HG03439 (cell line): ENCODE data around the gene RPS26.
"Not testable (repeated sequence)": the region's sequence is repeated elsewhere in the genome, so short reads cannot be mapped to it uniquely, and the experiment has no call there.

Experiments
- ATAC-seq: cut with Tn5 transposase; IDR thresholded peaks from one replicate; pipeline ENCODE4 v1.9.1; 2021; ENCODE audit warnings: mild to moderate bottlenecking, moderate library complexity; ENCODE audit not compliant: unreplicated experiment

RPS26 gene

DNA sequence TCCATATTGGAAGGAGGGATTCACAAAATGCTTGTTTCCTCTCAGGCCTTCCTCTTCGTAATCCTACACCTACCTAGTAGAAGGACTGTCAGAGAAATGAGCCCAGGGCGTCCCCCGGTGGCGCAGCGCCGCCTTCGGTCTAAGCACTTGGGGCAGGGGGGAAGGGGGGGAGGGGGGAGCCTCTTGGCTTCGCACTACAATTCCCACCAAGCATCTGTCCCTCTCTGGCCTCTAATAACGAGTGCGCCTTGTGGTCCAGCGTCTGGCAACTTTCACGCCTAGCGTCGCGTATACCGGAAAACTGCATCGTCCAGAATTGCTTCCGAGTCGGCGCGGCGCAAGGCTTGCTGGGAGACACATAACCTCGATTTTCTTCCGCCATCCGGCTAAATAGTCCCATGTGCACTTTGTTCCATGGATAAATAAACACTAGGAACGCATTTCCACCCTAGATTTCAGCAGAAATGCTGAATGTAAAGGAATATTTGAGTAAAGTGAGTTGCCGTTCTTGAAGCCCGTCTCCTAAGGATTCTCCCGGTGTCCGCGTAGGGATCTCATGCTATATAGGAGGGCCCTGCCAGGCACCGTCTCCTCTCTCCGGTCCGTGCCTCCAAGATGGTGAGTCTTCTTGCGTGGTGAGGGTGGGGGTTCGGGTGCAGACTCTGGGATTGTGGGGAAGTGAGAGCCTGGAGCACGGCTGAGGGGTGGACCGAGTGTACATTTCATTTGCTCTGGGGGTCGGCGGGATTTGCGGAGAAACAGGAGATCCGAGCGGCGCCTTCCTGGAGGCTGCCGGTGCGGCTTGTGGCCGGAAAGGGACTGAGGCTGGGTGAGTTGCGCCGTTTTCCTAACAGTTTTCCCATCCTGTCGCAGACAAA is at the start of gene RPS26:
RPS26 (plus strand) TSS at position 367 of the 878 bp plus-strand sequence; CDS start at position 616, 249 bp downstream.
- ATAC-seq = peak; percentile 93

DNA sequence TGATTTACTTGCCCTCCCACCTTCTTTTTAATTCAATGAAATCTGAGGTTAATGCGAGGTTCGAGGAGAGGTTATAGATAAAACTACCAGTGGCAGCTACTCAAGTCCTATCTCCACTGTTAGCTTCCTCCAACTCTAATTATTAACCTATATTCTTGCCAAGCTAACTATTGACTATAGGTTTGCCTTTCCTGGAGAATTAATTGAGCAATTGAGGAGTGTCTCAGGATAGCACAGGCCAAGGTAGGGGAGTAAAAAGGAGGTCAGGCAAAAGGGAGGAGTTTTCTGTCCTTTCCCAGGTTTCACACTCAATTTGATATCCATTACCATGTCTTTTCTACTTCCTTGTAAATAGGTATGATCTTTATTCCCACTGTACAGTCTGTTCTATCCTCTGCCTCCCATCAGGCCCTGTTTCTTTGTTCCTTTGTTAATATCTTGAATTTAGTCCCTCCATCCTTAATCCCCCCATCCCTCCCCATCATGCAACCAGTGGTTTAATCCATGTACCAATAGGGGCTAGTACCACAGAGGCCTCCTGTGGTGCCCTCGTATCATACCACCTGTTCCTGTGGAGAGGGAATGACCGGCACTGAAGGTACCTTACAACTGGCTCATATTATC is 48.4 kb upstream of the RPS26 start:
- ATAC-seq = no peak

- ATAC-seq = no peak
These were observed 46.4 kb upstream of the RPS26 start for GRCh38 chr12:55995366-55995765.

GRCh38 chr12:55996201-55996714 is 45.5 kb upstream of the RPS26 start:
- ATAC-seq = no peak

DNA sequence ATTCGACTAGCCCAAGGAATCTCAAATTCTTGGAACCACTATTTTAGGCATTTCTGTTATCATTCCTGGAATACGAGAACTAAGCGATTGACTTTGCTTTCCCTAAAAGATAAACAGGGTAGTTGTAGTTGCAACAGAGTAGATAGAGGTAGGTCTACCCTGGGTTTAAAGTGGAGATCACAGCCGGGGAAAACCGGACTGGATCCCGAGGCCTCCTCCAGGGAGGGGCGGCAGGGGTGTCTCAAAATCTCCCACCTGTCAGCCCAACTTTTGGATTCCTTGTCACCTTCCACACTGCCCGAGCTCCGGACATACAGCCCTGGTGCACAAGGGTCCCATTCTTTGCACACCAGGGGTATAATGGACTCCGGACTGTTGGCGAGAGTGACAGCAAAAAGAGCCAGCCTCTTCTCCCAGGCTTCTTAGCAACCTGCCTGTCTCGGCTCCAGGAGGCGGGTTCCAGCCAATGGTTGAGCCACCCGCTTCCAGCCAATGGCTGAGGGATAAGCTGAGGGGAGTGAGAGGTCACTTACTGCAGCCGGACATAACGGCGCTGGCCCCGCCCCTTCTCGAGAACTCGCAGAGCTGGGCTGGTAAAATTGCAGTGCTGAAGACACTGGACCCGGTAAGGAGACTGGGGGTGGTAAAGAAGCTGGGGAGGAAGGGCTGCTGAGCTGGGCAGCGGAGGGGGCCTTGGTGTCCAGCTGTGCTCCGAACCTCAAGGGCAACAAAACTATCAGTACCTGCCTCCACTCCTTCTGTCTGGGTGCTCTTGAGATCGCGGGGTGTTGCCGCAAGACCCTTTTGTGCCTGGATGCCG is 44.8 kb upstream of the RPS26 start, which contains the start of gene SUOX:
SUOX (plus strand) TSS at position 562 of the 820 bp plus-strand sequence. CDS start 4,946 bp downstream, outside the sequence.
- ATAC-seq = peak; percentile 97

GRCh38 chr12:55997535-55997859 is 44.2 kb upstream of the RPS26 start:
- ATAC-seq = no peak

DNA sequence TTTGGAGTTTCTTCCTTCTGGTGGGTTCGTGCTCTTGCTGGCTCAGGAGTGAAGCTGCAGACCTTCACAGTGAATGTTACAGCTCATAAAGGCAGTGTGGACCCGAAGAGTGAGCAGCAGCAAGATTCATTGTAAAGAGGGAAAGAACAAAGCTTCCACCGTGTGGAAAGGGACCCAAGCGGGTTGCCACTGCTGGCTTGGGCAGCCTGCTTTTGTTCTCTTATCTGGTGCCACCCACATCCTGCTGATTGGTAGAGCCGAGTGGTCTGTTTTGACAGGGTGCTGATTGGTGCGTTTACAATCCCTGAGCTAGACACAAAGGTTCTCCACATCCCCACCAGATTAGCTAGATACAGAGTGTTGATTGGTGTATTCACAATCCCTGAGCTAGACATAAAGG is 42.2 kb upstream of the RPS26 start:
- ATAC-seq = not testable (repeated sequence)

GRCh38 chr12:55999999-56000540 is 41.6 kb upstream of the RPS26 start:
- ATAC-seq = not testable (repeated sequence)

DNA sequence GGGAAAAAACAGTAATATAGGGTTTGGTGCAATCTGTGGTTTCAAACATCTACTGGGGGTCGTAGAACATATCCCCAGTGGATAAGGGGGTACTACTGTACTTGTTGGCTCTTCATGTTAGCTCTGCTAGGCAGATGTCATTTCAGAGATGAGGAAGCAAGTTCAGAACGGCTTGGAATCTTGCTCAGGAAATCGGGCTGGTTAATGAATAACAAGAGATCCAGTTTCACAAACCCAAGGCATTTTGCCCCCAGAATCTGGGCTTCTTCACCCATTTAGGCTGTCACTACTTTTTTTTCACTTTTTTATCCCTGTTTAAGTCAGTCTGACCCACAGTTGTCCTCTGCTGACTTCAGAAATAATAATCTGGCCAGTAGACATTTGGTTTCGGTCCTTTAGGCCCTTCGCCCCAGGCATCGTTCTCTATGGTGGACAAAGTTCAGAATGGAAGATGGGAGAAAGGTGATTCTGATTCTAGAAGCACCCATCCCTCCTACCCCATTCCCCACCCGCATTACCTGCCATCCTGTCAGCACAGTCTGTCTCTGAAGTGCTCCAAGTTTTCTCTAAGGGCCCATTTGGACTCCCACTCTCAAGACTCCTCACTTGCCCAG is 40.1 kb upstream of the RPS26 start:
- ATAC-seq = no peak

DNA sequence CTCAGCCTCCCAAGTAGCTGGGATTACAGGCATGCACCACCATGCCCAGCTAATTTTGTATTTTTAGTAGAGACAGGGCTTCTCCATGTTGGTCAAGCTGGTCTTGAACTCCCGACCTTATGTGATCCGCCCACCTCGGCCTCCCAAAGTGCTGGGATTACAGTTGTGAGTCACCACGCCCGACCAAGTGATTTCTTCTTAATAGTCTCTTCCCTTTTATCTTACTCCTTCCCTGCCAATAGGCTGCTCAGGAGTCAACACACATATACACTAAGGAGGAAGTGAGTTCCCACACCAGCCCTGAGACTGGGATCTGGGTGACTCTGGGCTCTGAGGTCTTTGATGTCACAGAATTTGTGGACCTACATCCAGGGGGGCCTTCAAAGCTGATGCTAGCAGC is 38.3 kb upstream of the RPS26 start:
- ATAC-seq = not testable (repeated sequence)

DNA sequence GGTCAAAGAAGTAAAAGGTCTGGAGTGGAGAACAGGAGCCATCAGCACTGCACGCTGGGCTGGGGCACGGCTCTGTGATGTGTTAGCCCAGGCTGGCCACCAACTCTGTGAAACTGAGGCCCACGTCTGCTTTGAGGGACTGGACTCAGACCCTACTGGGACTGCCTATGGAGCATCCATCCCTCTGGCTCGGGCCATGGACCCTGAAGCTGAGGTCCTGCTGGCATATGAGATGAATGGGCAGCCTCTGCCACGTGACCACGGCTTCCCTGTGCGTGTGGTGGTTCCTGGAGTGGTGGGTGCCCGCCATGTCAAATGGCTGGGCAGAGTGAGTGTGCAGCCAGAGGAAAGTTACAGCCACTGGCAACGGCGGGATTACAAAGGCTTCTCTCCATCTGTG is 37.5 kb upstream of the RPS26 start:
- no peak for ATAC-seq

GRCh38 chr12:56007564-56008559 is 33.9 kb upstream of the RPS26 start:
- peak; percentile 31 for ATAC-seq

GRCh38 chr12:56010111-56010570 is 31.6 kb upstream of the RPS26 start:
- ATAC-seq = no peak

- ATAC-seq = no peak
These were observed 30.1 kb upstream of the RPS26 start for GRCh38 chr12:56011509-56012090.

DNA sequence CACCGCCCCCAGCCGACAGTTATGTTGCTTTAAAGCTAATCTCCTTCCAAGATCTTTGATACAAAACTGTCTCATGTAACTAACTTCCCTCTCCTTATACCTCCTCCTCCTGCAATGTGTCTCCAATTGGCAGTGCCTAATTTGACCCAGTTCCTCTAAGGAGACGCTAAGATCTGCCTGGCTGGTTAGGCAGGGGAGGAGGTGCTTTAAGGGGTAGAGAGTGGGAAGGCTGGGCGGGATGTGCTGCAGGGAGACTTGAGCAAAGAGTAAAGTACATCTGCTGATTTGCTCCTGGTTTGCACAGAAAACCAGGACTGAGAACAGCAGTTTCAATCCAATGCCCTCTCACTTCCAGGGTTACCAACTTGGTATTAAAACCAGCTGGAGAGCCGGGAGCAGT is 28.2 kb upstream of the RPS26 start:
- no peak for ATAC-seq

- no peak for ATAC-seq
These were observed 27.5 kb upstream of the RPS26 start for GRCh38 chr12:56014205-56014604.

- no peak for ATAC-seq
These were observed 24.5 kb upstream of the RPS26 start for GRCh38 chr12:56017181-56017580.

DNA sequence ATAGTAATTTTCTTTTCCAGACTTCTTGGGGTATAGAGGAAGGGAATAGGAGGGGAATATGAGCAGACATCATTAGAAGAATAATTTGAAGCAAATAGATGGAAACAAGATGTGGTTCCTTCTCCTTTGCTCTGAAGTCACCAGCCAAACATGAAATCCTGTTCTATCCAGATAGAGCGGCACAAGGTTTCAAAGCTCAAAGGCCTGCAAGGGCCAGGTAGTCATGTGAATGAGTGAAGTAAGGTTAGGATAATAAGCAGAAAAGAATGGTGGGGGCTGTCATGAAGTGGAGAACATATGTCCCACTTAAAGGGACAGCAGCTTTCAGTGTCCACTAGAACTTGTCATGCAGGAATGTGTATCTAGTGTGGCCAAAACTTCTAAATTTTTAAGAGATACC is 23.4 kb upstream of the RPS26 start:
- no peak for ATAC-seq
